Endothelial cell of coronary artery (primary cell): ENCODE measurements around the gene ATXN7L3B. TPM values are rescaled to one million over a fixed set of nuclear protein-coding genes. Genes with fewer than 3 reads are reported as not detected.

Source experiments
- total RNA-seq: library from RNA; depleted of rRNA; stranded (reverse); fragments of >200 nt; gene quantifications from 2 replicates; pipeline ENCODE4 v1.2.3, GENCODE V29; 2014

The ATXN7L3B gene
- total RNA-seq, result 20.2 and 22.2 TPM in 2 replicates

GRCh38 chr12:74537707-74538385 is at the start of gene ATXN7L3B:
Gene ATXN7L3B, plus strand, starts transcription at chr12:74537835. Its CDS starts 278 bp downstream, at chr12:74538113.

